Activated CD4-positive, alpha-beta T cell treated with anti-CD3 and anti-CD28 coated beads, Interleukin-2, amount 50 U/mL, for 48 hours (primary cell): ENCODE data around the gene MED25.

Experiments used
- DNase-seq, 2 experiments: peaks; one replicate each; pipeline ENCODE4 v3.0.0-alpha.2; 2020

Gene MED25

GRCh38 chr19:49799271-49799797 lies 18.8 kb upstream of the MED25 start:
- DNase-seq, result no peak

GRCh38 chr19:49799798-49800376 lies 18.2 kb upstream of the MED25 start:
- DNase-seq, result peak in 1 of 2 experiments; percentile 23

GRCh38 chr19:49800771-49801170 lies 17.3 kb upstream of the MED25 start:
- no peak for DNase-seq

GRCh38 chr19:49801401-49801888 lies 16.6 kb upstream of the MED25 start:
- no peak for DNase-seq

GRCh38 chr19:49801966-49802661 lies 16.0 kb upstream of the MED25 start:
- DNase-seq, result no peak

GRCh38 chr19:49802836-49803528 lies 15.1 kb upstream of the MED25 start:
- no peak for DNase-seq

- DNase-seq, result no peak
Observed at GRCh38 chr19:49803529-49803856, 14.6 kb upstream of the MED25 start.

- DNase-seq, result no peak
Observed at GRCh38 chr19:49805822-49806619, 12.1 kb upstream of the MED25 start.

- no peak for DNase-seq
Observed at GRCh38 chr19:49806620-49806959, 11.5 kb upstream of the MED25 start.

GRCh38 chr19:49807058-49807903 lies 10.8 kb upstream of the MED25 start:
- no peak for DNase-seq

- no peak for DNase-seq
Observed at GRCh38 chr19:49807904-49808675, 10.0 kb upstream of the MED25 start.

- peak; percentile 89 to 90 for DNase-seq
Observed at GRCh38 chr19:49808711-49809159, 9.4 kb upstream of the MED25 start.

- peak; percentile 47 to 53 for DNase-seq
Observed at GRCh38 chr19:49809160-49809940, 8.7 kb upstream of the MED25 start.

- DNase-seq, result no peak
Observed at GRCh38 chr19:49809941-49810389, 8.1 kb upstream of the MED25 start.

- DNase-seq, result no peak
Observed at GRCh38 chr19:49811328-49811727, 6.8 kb upstream of the MED25 start.

GRCh38 chr19:49812452-49812996 lies 5.6 kb upstream of the MED25 start:
- DNase-seq, result no peak

GRCh38 chr19:49812997-49813861 lies 4.9 kb upstream of the MED25 start, which contains the start of gene FUZ:
TSS of gene FUZ (minus strand) at chr19:49813292. CDS start at chr19:49813106, 186 bp downstream.
- DNase-seq, result peak; percentile 91 to 94

GRCh38 chr19:49814010-49814409 lies 4.1 kb upstream of the MED25 start:
- no peak for DNase-seq

GRCh38 chr19:49816590-49816989 lies 1.5 kb upstream of the MED25 start:
- no peak for DNase-seq
